Measurements from ENCODE around the gene HTR1E.
"Not testable (repeated sequence)": the region's sequence is repeated elsewhere in the genome, so short reads cannot be mapped to it uniquely, and the experiment has no call there.

HTR1E gene, protein sequence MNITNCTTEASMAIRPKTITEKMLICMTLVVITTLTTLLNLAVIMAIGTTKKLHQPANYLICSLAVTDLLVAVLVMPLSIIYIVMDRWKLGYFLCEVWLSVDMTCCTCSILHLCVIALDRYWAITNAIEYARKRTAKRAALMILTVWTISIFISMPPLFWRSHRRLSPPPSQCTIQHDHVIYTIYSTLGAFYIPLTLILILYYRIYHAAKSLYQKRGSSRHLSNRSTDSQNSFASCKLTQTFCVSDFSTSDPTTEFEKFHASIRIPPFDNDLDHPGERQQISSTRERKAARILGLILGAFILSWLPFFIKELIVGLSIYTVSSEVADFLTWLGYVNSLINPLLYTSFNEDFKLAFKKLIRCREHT

DNA sequence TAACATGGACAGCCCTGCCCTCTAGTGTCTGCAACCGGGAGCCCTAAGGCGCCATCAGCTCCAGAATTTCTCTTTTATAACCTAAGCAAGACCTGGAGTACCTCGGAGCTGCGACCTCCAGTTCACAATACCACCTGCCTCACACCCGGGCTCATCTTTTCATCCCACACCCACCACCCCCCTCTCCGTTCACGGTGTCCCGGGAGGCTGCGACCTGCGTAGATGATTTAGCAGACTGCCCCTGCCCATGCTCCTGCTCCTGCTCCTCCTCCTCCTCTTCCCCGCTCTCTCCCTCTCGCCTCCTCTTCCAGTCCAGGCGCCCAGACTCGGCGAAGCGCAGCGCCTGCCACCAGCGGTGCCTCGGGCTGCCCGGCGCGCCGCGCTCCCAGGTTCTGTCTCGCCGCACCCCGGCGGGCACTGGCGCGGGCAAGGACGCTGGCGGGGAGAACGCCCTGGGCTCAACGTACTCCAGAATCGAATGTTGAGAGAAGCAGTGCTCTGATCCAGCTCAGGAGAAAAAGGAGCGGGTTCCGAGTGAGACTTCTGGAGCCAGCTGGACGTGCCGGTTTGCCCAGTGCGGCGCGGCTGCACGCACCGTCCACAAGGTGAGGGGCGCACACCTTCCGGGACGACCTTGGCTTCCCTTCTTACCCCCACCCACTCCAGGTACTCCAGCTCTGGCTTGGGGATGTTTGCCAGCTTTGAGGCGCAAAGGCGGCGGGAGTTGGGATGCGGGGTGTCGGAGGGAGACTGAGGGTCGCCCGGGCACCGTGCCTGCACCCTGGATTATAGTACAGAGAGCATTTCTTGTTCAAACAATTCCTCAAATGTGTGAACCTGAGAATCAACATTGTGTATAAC lies at the start of gene HTR1E:
Gene HTR1E, plus strand, starts transcription at position 310 of the 861 bp plus-strand sequence. CDS start 77,807 bp downstream, outside the sequence.
- no peak for DNase-seq

DNA sequence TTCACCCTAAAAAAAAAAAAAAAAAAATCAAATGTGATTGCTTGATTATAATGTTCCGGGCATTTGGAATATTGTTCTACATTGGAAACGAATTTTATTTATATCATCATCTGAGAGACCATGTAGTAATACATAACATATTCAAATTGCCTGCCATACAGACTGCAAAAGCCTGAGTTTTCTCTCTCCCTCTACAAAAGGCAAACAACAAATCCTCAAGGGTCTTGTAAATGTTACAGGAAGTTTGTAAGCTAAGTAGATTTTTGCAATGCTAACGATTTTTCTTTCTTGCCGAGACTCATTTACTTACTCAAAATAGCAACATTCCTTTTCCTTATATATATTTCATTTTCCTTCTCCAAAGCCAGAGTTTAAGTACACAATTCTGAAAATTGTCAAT lies 49.0 kb upstream of the HTR1E start:
- DNase-seq, result no peak

GRCh38 chr6:86897265-86897664 lies 40.1 kb upstream of the HTR1E start:
- DNase-seq, result not testable (repeated sequence)

- no peak for DNase-seq
Measured at GRCh38 chr6:86913795-86914194, 23.5 kb upstream of the HTR1E start.

- no peak for DNase-seq
Measured at GRCh38 chr6:86916393-86916792, 20.9 kb upstream of the HTR1E start.

DNA sequence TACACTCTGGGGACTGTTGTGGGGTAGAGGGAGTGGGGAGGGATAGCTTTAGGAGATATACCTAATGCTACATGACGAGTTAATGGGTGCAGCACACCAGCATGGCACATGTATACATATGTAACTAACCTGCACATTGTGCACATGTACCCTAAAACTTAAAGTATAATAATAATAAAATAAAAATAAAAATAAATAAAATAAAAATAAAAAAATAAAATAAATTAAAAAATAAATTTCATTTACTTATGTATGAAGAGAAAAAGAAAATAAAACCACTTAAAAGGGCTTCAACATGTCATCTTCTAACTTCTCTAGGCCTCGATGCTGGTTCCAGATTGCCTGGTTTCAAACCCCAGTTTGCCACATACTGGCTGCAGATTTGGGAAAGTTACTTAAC lies 10.2 kb upstream of the HTR1E start:
- DNase-seq, result not testable (repeated sequence)

GRCh38 chr6:86927859-86928258 lies 9.5 kb upstream of the HTR1E start:
- DNase-seq, result not testable (repeated sequence)

GRCh38 chr6:86934365-86934764 lies 3.0 kb upstream of the HTR1E start:
- no peak for DNase-seq

DNA sequence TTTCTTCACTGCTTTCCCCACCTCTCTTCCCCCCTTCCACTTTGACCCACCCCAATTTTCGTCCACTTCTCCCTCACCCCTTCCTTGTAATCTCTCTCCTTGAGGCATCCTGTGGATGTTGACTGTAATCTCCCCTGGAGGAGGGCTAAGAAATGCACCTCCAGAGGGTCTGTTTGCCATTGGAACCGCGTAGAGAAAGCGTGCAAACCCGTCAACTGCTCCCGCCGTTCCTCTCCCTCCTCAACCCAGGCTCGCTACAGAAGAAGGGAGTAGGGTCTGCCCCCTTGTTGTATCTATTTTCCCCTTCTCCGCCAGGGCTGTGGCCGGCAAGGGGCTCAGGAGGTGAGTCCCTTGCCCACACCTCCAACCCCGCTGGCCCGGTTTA lies 502 bp upstream of the HTR1E start:
- DNase-seq, result no peak

DNA sequence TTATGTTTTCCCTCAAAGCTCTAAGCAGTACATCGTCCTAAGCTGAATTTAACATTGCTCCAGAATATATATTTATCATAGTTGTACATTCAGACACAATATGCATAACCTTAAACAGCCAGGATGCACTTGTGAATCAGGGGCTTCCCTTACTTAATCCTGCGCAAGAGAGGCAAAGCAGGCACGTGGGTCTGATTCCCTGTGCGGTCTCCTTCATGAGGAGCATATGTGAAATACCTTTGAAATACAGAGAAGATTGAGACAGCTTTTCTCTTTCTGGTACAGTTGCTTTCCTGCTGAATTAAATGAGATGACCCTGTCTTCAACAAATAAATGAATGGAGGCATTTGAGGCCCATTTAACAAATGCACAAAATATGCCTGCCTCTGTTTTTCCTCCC lies 1.5 kb downstream of the HTR1E start:
- no peak for DNase-seq

GRCh38 chr6:86941461-86941860 lies 4.1 kb downstream of the HTR1E start:
- DNase-seq, result no peak

DNA sequence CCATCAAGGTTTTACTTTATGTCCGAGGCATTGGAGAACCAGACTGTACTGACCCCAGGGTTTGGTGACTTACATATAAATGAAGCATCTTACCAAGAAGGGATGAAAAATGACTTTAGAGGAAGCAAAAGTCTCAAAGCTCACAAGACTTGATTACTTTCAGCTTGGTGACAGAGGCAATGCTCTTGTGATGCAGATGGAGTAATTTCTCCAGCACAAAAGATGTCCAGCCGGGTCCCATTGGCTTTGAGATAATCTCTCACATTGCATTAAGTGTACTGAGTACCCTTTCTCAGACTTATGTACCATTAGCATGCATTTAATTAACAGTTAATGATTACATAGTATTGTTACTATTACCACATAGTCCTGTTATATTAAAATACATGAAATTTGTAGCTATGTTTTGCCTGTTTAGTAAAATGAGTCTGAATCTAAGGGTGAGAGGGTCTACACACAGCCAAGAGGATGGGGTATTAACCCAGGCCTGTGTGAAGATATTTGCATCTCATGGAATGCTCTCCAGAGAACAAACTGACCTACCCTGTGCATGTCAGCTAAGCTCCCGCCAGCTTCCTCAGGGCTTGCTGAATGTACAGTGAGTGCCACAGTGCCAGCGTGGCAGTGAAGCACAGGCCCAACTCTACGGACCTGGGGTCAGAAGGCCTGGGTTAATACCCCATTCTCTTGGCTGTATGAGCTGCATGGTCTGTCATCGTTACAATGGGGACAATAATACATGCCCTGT lies 5.6 kb downstream of the HTR1E start:
- DNase-seq, result no peak

GRCh38 chr6:86943819-86944407 lies 6.6 kb downstream of the HTR1E start:
- no peak for DNase-seq

GRCh38 chr6:86949771-86950170 lies 12.4 kb downstream of the HTR1E start:
- DNase-seq, result no peak

DNA sequence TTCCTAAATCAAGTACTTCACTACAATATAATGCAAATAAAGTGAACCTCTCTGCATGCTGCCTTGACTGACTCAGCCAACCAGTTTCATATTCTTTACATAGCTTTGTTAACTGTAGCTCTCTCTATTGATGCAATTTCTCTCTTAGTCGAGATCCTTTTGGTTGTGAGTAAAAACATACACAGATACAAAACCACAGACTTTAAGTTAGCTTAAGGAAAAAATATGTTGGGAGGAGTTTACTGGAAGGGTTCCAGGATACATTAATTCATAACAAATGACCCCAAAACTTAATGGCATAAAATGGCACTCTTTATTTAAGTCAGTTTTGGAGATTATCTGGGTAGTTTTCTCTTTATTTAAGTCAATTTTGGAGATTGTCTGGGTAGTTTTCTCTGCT lies 15.7 kb downstream of the HTR1E start:
- no peak for DNase-seq

GRCh38 chr6:86959656-86960055 lies 22.3 kb downstream of the HTR1E start:
- DNase-seq, result no peak

GRCh38 chr6:86961455-86962200 lies 24.3 kb downstream of the HTR1E start:
- DNase-seq, result no peak

GRCh38 chr6:86963352-86963751 lies 26.0 kb downstream of the HTR1E start:
- DNase-seq, result no peak

DNA sequence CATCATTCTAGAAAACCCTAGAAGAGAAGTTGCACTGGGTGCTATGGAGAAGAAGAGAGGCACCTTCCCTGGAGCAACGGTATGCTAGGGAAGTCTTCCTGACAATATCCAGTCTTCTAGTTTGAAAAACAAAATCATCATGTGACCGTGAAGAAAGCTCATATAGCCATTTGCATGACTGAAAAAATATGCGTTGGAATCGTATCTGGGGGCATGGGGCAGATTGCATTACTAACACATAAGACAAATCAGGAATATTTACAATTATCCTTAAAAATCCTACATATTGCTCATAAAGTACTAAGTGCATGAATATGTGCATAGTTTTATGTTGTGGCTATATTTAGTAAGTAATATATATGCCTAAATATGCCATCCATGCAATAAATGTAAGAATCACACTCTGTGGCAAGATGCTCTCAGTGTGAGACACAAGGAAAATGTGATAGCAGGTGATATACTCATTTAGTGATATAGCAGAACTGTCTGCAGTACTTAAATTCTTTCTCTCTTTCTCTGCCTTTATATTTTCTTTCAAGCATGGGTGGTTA lies 26.8 kb downstream of the HTR1E start:
- no peak for DNase-seq

DNA sequence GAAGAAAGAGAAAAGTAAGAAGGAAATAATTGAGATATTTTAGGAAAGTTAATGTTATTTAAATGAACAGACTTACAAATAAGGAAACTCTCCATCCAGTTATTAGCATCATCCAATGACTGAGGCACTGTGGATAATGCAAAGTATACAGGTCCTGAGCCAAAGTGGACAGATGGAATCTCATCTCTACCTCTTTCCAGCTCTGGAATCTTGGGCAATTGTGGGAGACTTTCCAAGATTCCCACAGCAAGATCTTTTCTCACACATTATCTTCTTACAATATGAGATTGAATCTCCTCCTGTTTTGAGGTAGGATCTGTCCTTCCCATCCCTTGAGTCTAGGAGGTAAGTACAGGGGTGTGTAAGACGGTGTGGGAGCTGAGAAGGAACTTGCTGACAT lies 28.9 kb downstream of the HTR1E start:
- no peak for DNase-seq

DNA sequence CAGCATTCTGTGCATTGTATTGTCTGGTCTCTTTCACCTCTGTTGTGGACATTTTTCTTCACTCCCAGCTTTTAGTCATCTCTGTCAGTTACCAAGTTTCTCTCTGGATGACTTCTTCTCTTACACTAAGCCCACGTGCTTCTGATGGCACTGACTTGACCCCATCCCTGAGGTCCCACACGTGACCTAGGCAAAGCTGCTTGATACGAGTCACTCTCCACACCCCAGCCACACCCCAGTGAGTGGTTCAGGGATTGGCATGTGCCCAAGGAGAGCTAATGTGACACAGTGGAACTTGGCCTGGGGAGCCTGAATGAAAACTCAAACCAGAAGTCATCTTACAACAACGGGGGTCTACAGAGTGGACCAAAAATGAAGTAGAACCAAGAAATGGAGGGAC lies 32.2 kb downstream of the HTR1E start:
- no peak for DNase-seq

DNA sequence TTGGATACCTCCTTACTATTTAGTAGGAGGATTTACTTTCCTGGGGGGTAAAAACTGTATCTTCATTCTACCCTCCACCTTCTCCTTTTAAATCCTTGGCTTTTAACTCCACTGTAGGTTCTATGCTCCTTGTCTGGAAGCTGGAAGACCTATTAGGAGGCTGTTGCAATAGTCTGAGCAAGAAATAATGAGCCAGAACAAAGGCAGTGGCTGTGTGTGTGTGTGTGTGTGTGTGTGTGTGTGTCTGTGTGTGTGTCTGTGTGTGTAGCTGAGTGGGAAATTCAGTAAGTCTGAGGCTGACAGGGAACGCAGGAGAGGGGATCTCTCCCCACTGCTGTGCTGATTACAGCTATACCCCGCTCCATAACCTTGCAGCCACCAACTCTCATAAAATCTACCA lies 35.8 kb downstream of the HTR1E start:
- DNase-seq, result no peak
